ENCODE data around the gene TLN1. TPM values are rescaled to one million over a fixed set of nuclear protein-coding genes. Genes with fewer than 3 reads are reported as not detected.

TLN1 gene
- total and polyA plus RNA-seq, 2 donors (not counting 1 experiment from before 2014, with no cell fraction given) = 102 to 280 TPM

- H3K4me1 Mint-ChIP-seq = peaks cover 1% of the 10 kb centered on the region
- no peak for DNase-seq
- TF ChIP-seq CTCF (IDR thresholded peaks at IDR 0.05) = no peak
- no peak for TF ChIP-seq EZH2 (IDR thresholded peaks at IDR 0.05; ENCODE audit: borderline replicate concordance, insufficient read depth, low read depth, low read length, poor library complexity, severe bottlenecking)
- ChIA-PET POLR2A (no interaction called here), CTCF (interaction anchor here (1.2 to 20.4 kb wide), 5 partner anchors 15 to 112 kb away, joined by 3 to 195 read pairs (median 3); partner anchors contain the start of genes TLN1 and TPM2)
- no peaks in the 10 kb centered on the region for H3K9me3 Mint-ChIP-seq (ENCODE audit: insufficient read depth)
- Histone ChIP-seq H3K27ac (ENCODE audit: low read length in 2 of 2) (no peak overlapping the region), H3K9me3 (ENCODE audit: control extremely low read depth in 1 of 3, control insufficient read depth in 2 of 3, insufficient read depth in 1 of 3, low read length in 2 of 3) (no peaks in the 10 kb centered on the region), H3K4me2 (replicated peaks; ENCODE audit: low read depth, low read length, poor library complexity, severe bottlenecking) (no peak overlapping the region), H3K9ac (ENCODE audit: low read length) (no peak overlapping the region), H3K4me1 (ENCODE audit: control insufficient read depth in 2 of 2, insufficient read depth in 2 of 2, low read length in 2 of 2) (no peaks in the 10 kb centered on the region), H4K20me1 (ENCODE audit: control insufficient read depth, insufficient read depth, low read length, poor library complexity, severe bottlenecking) (peaks cover 17% of the 10 kb centered on the region), H3K4me3 (ENCODE audit: control extremely low read depth in 1 of 5, extremely low read depth in 1 of 5, insufficient read depth in 1 of 5, low read depth in 2 of 5, low read length in 4 of 5) (no peak overlapping the region), H3K27me3 (replicated peaks in 1 of 4; ENCODE audit: control extremely low read depth in 1 of 4, control insufficient read depth in 3 of 4, insufficient read depth in 4 of 4, low read length in 3 of 4) (no peaks in the 10 kb centered on the region), H3K36me3 (replicated peaks in 1 of 2; ENCODE audit: control extremely low read depth in 1 of 2, control insufficient read depth in 1 of 2, extremely low read depth in 1 of 2, insufficient read depth in 2 of 2, low read length in 1 of 2) (peaks cover 8 to 91% of the 10 kb centered on the region in 2 experiments), H3K79me2 (ENCODE audit: control insufficient read depth, insufficient read depth, low read length) (peaks cover 39% of the 10 kb centered on the region), H2AFZ (ENCODE audit: insufficient read depth, low read depth, low read length, poor library complexity, severe bottlenecking) (no peak overlapping the region)
- no peak for ATAC-seq (ENCODE audit: low read depth)
- no peaks in the 10 kb centered on the region for H3K27me3 Mint-ChIP-seq
- 97% methylated on average over 13 of the region's 21 CpGs for WGBS (ENCODE audit: insufficient coverage)
- no peak overlapping the region for H3K27ac Mint-ChIP-seq
- H3K4me3 Mint-ChIP-seq = no peak overlapping the region
- intact Hi-C loops (cut with micrococcal nuclease) = no loop called here
Observed at GRCh38 chr9:35711501-35712428, 20.2 kb downstream of the TLN1 start.
